Neural progenitor cell (in vitro differentiated cells): Measurements from ENCODE around the gene RPL14.

Experiments used
- EZH2 ChIP-seq: fragments of 200-600 bp; sonication (generic); IDR thresholded peaks from 2 replicates; pipeline ENCODE4 v1.6.1; 2017; ENCODE audit warnings: antibody characterized with exemption, mild to moderate bottlenecking, moderate library complexity
- TF ChIP-seq, protein P1 (sequence below): fragments of 200-600 bp; sonication (generic); IDR thresholded peaks from 2 replicates; pipeline ENCODE4 v1.5.1; 2017; ENCODE audit warnings: antibody characterized with exemption, mild to moderate bottlenecking

DNA sequence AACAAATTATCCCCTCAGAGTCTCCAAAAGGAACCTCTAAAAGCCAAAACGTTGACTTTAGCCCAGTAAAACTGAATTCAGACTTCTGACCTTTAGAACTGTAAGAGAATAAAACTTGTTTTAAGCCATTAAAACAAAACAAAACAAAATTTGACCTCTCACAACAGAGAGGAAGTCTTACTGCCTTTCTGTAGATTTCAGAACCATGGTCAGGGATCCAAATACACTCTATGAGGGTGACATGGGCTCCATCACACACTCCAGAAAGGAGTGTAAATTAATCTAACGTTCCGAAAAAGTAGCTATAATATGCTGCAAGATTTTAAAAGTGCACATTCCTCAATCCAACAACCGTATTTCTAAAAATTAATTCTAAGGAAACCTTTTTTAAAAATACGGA is 19.2 kb upstream of the RPL14 start:
- TF ChIP-seq, protein P1, sequence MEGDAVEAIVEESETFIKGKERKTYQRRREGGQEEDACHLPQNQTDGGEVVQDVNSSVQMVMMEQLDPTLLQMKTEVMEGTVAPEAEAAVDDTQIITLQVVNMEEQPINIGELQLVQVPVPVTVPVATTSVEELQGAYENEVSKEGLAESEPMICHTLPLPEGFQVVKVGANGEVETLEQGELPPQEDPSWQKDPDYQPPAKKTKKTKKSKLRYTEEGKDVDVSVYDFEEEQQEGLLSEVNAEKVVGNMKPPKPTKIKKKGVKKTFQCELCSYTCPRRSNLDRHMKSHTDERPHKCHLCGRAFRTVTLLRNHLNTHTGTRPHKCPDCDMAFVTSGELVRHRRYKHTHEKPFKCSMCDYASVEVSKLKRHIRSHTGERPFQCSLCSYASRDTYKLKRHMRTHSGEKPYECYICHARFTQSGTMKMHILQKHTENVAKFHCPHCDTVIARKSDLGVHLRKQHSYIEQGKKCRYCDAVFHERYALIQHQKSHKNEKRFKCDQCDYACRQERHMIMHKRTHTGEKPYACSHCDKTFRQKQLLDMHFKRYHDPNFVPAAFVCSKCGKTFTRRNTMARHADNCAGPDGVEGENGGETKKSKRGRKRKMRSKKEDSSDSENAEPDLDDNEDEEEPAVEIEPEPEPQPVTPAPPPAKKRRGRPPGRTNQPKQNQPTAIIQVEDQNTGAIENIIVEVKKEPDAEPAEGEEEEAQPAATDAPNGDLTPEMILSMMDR, result no peak
- no peak for TF ChIP-seq EZH2
